Stimulated activated CD8-positive, alpha-beta memory T cell treated with anti-CD3 and anti-CD28 coated beads, Interleukin-7, amount 100 ng/mL, for 4 hours (primary cell): ENCODE data around the gene TMEM150B.

Experiments used
- DNase-seq, 2 donors: peaks; one replicate each; pipeline ENCODE4 v3.0.0-alpha.2; 2020; ENCODE audit warnings: low read depth in 2 of 2

The TMEM150B gene

DNA sequence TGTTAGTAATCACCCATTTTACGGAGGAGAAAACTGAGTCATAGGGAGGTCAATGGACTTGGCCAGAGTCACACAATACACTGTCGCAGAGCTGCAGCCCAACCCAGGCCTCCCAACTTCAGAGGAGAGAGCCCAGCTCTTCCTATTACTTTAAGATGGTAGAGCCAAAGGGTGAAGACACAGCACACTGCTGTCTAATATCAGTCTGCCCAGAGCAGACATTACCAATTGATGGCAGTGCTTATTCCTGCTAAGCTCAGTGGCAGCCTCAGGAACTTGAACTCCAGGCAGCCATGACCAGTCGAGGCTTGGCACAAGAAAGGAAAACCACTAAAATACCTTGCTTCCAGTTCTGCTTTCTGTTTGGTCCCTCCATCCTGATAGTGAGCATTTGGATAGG is 18.4 kb downstream of the TMEM150B start:
- DNase-seq = no peak

DNA sequence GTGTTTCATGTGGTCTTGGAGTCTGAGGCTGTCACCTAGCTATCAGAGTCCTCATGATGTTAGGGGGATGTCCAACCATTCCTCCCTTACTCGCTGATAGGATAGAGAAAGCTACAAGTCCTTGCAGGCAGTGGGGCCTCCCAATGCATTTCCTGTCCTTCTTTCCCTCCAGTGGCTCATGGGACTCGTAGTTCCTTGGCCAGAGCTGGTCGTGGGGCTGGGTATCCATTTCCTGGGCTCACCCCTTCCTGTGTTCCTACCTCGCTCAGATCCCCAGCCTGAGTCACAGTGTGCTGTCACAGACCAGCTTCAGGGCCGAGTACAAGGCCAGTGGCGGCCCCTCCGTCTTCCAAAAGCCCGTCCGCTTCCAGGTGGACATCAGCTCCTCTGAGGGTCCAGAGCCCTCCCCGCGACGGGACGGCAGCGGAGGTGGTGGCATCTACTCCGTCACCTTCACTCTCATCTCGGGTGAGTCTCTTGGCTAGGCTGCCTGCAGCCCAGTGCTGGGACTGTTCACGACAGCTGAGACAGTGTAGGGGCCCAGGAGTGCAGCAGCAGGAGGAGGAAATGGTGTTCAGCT is 19.1 kb downstream of the TMEM150B start:
- no peak for DNase-seq

DNA sequence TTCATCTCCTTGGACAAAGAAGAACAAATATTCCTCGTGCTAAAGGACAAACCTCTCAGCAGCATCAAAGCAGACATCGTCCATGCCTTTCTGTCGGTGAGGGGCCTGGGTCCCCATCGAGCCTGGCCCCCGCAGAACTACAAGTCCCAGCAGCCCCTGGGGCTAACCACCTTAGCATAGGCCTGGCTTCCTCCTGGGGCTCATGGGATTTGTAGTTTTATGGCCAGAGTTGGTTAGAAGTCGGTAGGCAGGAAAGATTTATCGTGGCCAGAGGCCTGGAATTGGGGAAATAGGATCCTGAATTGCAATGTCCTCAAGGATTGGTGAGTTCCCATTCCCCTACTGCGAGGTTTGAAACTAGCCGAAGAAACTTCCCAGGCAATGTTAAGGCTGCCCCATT is 19.6 kb downstream of the TMEM150B start:
- peak; percentile 8 to 11 for DNase-seq

DNA sequence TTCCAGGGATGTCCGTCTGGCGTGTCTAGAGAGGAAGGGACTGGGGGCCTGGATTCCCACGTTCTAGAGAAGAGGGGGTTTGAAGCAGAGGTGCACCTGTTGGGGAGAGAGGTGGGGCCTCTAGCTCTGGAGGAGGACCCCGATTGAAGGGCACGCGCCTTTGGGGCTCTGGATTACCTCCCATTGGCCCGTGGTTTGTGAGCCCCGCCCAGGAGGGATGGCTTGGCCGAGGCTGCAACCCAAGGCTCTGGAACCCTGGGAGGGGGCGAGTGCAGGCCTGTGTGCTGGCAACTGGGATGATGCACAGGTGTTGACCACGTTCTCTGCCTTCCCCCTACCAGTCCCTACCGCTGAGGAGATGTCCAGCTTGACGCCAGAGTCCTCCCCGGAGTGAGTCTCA is 20.2 kb downstream of the TMEM150B start:
- no peak for DNase-seq

DNA sequence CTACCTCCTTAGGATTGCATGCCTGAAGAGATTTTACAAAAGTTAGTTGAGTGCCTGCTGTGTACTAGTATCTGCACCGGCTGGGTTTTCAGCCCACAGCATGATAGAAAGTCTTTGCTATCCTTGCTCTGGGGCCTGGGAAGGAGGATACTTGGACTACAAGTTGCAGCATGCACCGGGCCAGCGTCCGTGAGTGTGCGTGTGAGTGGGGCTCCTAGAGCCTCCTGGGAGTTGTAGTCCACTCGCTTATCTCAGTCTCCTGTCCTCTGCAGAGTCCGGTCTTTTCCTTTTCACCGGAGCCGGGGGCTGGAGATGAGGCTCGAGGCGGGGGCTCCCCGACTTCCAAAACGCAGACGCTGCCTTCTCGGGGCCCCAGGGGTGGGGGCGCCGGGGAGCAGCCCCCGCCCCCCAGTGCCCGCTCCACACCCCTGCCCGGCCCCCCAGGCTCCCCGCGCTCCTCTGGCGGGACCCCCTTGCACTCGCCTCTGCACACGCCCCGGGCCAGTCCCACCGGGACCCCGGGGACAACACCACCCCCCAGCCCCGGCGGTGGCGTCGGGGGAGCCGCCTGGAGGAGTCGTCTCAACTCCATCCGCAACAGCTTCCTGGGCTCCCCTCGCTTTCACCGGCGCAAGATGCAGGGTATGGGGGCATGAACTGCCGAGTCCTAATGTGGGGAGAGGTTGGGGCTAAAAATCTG is 20.7 kb downstream of the TMEM150B start:
- no peak for DNase-seq

DNA sequence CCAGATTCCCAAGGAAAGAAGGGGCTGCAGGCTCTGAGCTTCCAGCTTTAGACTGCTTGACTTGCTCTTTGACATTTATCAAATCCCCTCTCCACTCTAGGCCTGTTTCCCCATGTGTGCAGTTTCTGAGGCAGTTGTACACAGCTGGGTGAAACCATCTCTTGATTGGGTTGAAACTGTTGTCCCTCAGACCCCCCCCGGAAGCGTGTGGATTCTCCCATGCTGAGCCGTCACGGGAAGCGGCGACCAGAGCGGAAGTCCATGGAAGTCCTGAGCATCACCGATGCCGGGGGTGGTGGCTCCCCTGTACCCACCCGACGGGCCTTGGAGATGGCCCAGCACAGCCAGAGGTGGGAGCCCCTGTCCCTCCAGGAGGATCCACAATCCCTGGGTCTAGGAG is 21.7 kb downstream of the TMEM150B start:
- DNase-seq = no peak

DNA sequence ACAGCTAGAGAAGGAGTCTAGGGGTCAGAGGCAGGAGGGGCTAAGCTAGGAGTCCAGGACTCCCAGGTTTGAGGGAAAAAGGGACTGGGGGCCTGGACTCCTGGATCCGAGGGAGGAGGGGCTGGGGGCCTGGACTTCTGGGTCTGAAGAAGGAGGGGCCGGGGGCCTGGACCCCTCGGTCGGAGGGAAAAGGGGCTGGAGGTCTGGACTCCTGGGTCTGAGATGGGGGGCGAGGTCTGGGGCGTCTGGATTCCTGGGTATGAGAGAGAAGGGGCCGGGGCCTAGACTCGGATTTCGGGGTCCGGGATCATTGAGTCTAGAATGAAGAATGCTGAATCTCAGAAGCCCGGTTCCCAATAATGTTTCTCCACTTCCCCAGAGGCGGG is 22.8 kb downstream of the TMEM150B start:
- no peak for DNase-seq

DNA sequence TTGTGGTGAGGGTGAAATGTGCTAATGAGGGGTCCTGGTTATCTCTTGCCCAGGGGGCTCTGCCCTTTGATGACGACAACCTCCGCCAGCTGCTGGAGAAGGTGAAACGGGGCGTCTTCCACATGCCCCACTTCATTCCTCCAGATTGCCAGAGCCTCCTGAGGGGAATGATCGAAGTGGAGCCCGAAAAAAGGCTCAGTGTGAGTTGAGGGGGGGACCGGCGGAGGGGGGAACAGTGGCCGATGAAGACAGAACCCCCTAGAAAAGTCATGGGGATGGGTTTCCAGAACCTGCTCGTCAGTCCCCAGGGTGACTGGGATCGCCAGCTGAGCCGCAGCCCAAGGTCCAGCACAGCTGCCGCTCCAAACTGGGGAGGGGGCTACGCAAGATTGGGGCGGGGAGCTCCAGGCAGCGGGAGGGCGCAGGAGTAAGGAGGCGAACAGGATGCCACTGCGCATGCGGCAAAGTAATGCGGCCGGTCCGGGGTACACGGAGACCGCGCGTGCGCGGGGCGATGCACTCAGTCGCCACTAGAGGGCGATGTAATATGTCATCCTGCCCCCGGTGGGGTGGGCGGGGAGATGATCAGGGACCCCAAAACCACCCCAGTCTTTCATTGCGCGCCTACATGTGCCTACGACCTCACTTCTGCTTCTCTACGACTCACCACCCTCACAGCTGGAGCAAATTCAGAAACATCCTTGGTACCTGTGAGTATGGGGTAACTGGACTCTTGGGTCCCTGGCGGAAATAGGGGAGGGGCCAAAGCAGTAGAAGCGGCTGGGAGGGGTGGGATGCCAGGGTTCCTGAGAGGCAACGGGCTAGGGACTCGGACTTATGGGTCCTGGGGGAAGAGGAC is 23.5 kb downstream of the TMEM150B start:
- DNase-seq = peak; percentile 88 to 90

DNA sequence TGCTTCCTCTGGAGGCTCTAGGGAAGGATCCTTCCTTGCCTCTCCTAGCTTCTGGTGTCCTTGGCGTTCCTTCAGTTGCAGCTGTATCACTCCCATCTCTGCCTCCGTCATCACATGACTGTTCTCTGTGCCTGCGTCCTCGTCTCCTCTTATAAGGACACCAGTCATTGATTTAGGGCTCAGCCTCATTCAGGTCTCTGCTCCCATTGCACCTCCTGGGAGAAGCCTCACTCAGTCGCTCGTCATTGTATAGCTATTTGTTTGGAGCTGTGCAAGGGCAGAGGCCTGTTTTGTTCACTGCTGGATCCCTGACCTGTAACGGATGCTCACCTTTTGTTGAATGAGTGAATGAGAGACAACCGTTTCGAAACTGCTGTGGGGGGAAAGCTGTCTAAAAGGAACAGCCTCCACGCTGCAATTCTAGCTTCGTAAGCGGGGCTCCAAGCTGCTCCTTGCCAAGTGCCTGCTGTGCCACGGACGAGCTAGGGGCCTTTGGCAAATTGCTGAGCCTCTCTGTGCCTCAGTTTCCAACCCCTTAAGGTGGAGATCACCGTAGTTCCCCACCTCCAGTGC is 24.2 kb downstream of the TMEM150B start:
- no peak for DNase-seq

DNA sequence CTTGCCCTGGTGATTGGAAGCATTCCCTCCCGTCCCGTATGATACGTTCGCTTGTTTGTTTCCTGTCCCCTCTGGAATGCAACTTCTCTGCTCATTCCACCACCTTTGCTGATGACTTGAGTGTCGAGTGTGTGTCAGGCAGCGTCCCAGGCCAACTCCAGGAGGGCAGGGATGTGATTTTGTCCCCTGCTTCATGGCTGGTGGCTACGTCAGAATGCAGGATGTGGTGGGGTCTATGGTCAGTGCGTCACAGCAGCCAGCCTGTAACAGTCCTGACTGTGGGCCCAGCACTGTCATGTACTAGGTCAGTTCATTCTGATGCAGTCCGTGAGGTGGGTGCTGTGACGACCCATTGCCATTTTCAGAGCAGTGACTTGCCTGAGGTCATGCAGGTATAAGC is 25.1 kb downstream of the TMEM150B start:
- DNase-seq = no peak

DNA sequence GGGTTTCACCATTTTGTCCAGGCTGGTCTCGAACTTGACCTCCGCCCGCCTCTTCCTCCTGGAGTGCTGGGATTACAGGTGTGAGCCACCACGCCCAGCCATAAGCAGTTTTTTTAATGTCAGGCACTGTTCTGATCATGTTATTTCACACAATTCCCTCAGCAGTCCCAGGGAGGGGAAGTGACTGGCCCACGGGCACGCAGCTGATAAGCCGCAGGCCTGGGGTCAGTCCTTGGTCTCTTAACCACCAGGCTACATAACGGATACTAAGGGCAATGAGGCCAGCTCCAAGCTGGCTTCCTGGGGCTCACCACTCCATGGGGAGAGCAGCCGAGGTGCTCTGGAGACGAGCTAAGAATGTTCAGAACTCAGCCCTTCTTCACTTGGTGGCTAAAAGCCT is 27.9 kb downstream of the TMEM150B start:
- no peak for DNase-seq

DNA sequence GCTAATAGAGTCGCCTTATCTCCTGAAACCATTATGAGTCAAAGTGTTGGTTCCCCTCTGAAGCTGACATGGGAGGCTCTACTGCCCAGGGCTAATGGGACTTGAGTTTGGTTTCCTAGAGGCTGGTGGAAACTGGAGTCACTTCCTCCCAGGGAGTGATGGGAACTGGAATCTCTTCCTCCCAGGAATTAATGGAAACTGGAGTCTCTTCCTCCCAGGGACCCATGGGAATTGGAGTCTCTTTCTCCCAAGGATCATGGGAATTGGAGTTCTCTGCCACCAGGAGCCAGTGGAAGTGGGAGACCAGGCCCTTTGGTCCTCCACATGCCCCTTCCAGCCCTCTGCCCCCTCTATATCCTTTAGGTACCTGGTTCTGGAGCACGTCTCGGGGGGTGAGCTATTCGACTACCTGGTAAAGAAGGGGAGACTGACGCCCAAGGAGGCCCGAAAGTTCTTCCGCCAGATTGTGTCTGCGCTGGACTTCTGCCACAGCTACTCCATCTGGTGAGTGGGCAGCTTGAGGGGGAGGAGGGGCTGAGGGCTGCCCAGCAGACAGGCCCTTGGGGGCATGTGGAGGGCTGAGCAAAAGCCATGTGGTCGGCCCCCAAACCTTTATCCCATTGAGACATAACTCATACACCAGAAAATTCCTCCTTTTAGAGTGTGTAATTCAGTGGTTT is 35.9 kb downstream of the TMEM150B start:
- DNase-seq = no peak

DNA sequence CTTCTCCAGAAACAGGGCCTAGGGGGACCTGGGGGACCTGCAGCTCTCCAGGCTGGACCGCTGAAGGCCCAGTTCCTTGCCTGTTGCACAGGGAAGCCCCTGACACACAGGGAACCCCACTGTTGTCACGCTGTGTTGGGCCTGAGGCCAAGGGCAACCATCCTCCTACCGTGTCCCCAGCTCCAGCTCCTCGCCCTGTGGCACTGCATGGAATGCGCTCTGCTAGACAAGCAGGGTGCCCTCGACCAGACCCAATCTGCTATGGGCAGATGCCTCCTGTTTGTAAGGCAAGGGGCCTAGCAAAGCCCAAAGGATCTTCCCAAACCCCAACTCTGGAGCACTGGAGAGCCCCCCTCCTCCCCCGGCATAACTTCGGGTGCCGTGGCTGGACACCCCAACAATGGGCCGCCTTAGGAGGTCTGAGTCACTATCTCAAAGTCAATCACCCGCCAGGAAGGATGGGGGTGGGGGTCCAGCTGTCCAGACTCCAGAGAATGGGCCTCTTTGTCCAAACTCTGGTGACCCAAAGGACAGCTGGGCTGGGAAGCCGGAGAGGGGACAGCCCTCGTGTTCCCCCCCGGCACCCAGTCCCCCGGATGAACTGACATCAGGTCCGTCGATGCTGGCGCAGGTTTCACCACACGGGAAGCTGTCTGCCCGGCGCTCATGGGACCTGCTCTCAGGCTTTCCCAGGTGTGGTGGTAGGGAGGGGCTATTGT is 37.6 kb downstream of the TMEM150B start:
- DNase-seq = no peak

DNA sequence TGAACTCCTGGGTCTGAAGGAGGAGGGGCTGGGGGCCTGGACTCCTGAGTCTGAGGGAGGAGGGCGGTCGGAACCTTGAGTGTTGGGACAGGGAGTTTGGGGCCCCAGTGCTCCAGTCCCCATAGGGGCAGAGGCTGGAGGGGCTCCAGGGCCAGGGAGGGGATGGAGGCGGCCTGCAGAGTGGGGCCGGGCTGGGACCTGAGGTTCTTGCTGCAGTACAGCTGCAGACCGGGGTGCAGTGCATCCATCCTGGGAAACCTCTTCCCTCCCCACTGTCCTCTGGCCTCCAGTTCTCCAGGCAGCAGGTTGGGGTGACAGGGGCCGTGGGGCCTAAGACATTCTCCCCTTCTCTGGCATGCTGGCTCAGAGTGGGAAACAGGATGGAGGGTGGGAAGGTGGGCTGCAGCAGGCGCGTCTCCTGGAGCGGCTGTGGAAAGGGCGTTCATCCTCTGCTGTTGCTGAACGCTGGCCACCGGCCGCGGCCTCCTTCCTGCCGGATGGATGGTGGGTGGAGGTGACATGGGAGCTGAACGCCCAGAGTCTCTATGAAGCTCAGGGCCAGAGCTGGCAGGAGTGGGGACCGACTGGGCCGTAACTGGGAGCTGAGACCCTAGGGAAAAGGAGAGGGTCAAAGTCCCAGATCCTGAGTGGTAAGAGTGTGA is 39.8 kb downstream of the TMEM150B start:
- no peak for DNase-seq

DNA sequence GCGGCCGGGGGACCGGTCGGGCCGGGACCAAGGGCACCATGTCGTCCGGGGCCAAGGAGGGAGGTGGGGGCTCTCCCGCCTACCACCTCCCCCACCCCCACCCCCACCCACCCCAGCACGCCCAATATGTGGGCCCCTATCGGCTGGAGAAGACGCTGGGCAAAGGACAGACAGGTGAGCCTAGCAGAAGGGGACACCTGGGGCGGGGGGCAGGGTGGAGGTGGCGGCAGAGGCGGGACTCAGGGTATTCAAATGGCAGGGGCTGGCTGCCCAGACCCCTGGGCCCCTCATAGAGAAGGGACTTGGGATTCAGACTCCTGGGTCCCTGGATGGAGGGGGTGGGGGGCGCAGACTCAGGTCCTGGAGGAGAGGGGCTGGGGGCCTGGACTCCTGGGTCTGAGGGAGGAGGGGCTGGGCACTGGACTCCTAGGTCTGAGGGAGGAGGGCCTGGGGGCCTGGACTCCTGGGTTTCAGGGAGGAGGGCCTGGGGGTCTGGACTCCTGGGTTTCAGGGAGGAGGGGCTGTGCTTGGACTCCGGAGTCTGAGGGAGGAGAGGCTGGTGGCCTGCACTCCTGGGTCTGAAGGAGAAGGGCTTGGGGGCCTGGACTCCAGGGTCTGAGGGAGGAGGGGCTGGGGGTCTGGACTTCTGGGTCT is 40.6 kb downstream of the TMEM150B start:
- no peak for DNase-seq

DNA sequence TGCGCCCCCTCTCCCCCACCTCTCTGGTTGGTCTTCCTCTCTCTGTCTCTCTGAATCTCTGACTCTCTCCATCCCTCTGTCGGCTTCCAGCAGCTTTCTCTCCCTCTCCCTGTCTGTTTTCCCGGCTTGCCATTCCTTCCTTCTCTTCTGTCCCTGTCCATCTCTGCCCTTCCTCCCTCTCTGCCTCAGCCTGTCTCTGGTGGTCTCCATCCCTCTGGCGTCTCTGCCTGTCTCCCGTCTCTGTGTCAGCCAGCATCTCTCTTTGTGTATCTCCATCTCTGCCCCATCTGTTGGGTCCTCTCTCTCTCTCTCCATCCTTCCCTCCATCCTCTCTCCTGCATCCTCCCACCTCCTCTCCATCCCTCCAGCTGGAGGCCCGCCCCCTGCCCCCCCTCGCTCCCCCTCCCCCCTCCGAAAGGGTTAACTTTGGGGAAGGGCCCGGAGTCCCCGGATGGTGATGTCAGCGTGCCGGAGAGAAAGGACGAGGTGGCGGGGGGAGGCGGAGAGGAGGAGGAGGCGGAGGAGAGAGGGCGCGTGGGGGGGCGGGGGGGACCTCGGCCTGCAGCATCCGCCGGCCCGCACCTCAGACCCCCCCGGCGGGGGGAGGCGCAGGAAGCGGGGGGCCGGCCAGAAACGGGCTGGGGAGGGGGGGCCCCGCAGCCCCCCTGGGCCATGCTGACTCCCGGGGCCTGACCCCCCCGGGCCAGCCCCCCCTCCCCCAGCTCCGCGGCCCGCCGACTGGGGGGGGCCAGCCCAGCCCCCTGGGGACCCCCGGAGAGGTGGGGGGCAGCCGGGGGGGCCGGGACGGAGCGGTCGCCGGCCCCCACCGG is 41.4 kb downstream of the TMEM150B start, which contains the start of gene BRSK1:
Gene BRSK1 (plus strand): TSS at position 450 of the 830 bp plus-strand sequence. CDS start 446 bp downstream, outside the sequence.
- DNase-seq = peak in 1 of 2 donors; percentile 60

DNA sequence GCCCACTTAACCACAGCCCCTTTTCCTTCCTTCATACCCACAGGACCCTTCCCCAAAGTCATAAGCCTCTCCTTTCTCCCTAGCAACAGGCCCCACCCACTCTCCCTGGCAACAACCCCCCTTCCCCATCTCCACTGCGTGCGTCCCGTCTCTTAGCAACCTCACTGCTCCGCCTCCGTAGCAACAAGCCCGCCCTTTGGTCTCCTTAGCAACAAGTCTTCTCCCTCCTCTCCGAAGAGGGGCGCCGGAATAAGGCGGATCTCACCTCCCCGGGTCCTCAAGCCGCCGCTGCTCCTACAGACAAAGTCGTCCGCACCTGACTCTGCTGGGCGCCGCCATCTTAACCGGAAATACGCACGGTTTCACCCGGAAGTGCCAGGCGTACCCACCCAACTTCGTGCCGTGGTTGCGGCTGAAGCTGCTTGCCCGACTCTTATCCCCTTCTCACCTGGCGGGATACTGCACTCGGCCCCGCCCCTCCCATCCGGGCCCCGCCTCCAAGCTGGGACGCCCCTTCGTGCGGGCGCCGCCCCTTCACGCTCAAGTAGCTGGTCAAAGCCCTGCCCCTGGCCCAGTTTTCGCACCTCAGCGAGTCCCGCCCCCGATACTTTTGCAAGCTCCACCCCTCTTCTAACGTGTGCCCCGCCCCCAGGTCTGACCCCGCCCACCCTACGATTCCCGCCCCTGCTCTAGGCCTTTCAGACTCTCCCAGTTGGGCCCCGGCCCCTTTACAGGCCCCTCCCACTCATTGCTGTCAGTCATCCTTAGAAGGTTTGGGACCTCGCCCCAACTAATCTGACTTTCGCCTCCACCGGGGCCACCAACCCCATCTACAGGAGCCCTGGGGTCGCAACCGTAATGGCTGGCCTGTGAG is 45.1 kb downstream of the TMEM150B start, which contains the start of gene HSPBP1:
Gene HSPBP1 (minus strand): TSS at position 341 of the 874 bp plus-strand sequence. CDS start 502 bp downstream, outside the sequence.
- DNase-seq = peak; percentile 87 to 90

DNA sequence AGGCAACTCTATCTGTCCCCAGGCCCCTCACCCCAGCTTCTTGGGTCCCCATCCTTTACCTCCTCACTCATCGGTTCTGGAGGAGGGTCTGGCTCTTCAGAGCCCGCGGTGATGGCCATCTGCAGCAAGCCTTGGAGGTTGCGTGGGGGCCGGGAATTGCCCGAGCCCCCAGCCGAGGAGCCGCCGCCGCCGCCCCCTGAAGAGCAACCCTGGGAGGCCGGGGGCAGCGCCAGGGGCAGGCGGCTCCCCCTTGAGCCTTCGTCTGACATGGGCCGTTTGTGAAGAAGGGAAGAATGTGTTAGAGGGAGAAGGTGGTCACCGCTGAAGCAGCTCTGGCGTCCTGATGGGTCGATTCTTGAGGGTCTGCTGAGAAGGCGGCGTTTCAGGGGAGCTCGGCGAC is 45.8 kb downstream of the TMEM150B start:
- DNase-seq = no peak
